DOHH2 (cell line): ENCODE measurements around the gene KRTAP10-9.

ENCODE experiments used
- EZH2phosphoT487 ChIP-seq: fragments of 200-600 bp; sonication (generic); IDR thresholded peaks from 2 replicates; pipeline ENCODE4 v1.6.1; 2017; ENCODE audit warnings: borderline replicate concordance, mild to moderate bottlenecking, antibody characterized with exemption, low read length, moderate library complexity, mixed read lengths
- TF ChIP-seq, protein P1 (sequence below): fragments of 200-600 bp; sonication (generic); IDR thresholded peaks from one replicate; pipeline ENCODE4 v1.5.1; 2014; ENCODE audit warnings: antibody characterized with exemption, mild to moderate bottlenecking, low read depth, low read length; ENCODE audit not compliant: poor library complexity, severe bottlenecking

DNA sequence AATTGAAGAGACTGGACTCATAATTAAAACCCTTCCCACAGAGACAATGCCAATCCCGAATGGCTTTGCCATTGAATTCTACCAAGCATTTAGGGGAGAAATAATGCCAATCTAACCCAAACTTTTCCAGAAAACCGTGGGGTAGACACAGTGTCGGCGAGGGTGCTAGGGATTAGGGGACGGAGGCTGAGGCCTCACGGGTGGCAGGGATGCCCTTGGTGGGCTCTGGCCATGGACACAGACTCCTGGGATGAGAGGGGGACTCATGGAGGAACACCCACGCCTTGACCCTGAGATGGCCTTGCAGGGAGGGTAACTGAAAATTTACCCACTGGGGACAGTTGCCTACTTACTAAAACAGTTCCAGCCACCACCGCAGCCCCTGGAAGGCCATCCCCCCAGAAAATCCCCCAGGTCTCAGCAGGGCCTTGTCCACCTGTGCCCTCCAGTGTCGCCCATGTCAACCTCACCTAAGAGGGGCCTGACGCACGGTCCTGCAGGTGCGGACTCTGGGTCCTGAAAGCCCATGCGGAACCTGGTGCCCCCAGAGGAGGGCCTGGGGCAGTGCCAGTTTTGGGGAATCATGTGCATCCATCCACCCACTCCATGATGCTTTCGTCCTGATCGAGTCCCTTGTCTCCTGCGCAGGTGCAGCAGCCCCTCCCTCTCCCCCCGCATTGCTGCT is 48.4 kb upstream of the KRTAP10-9 start:
- TF ChIP-seq, protein P1, sequence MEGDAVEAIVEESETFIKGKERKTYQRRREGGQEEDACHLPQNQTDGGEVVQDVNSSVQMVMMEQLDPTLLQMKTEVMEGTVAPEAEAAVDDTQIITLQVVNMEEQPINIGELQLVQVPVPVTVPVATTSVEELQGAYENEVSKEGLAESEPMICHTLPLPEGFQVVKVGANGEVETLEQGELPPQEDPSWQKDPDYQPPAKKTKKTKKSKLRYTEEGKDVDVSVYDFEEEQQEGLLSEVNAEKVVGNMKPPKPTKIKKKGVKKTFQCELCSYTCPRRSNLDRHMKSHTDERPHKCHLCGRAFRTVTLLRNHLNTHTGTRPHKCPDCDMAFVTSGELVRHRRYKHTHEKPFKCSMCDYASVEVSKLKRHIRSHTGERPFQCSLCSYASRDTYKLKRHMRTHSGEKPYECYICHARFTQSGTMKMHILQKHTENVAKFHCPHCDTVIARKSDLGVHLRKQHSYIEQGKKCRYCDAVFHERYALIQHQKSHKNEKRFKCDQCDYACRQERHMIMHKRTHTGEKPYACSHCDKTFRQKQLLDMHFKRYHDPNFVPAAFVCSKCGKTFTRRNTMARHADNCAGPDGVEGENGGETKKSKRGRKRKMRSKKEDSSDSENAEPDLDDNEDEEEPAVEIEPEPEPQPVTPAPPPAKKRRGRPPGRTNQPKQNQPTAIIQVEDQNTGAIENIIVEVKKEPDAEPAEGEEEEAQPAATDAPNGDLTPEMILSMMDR, result no peak
- TF ChIP-seq EZH2phosphoT487, result no peak
